GM10847 (cell line): ENCODE data around the gene TMEM213.

Experiments
- POLR2A ChIP-seq: IDR thresholded peaks from 2 replicates; pipeline ENCODE4 v1.6.1; 2011; ENCODE audit not compliant: insufficient read length; ENCODE audit errors: extremely low read depth

Gene TMEM213

GRCh38 chr7:138825049-138825721 is 27.4 kb downstream of the TMEM213 start:
- TF ChIP-seq POLR2A = no peak

- no peak for TF ChIP-seq POLR2A
Measured at GRCh38 chr7:138828302-138828701, 30.5 kb downstream of the TMEM213 start.

- no peak for TF ChIP-seq POLR2A
Measured at GRCh38 chr7:138829335-138829734, 31.5 kb downstream of the TMEM213 start.

- no peak for TF ChIP-seq POLR2A
Measured at GRCh38 chr7:138832966-138833365, 35.2 kb downstream of the TMEM213 start.

GRCh38 chr7:138833596-138833995 is 35.8 kb downstream of the TMEM213 start:
- TF ChIP-seq POLR2A = no peak

GRCh38 chr7:138834583-138834982 is 36.8 kb downstream of the TMEM213 start:
- TF ChIP-seq POLR2A = no peak

- no peak for TF ChIP-seq POLR2A
Measured at GRCh38 chr7:138835087-138835486, 37.3 kb downstream of the TMEM213 start.

- no peak for TF ChIP-seq POLR2A
Measured at GRCh38 chr7:138837627-138838026, 39.8 kb downstream of the TMEM213 start.

- no peak for TF ChIP-seq POLR2A
Measured at GRCh38 chr7:138838166-138838565, 40.4 kb downstream of the TMEM213 start.

GRCh38 chr7:138842111-138842510 is 44.3 kb downstream of the TMEM213 start:
- TF ChIP-seq POLR2A = no peak

GRCh38 chr7:138843632-138844580 is 46.1 kb downstream of the TMEM213 start:
- no peak for TF ChIP-seq POLR2A

- TF ChIP-seq POLR2A = no peak
Measured at GRCh38 chr7:138845711-138846110, 47.9 kb downstream of the TMEM213 start.

GRCh38 chr7:138848056-138848980 is 50.5 kb downstream of the TMEM213 start:
- no peak for TF ChIP-seq POLR2A

- no peak for TF ChIP-seq POLR2A
Measured at GRCh38 chr7:138849701-138850100, 51.9 kb downstream of the TMEM213 start.

GRCh38 chr7:138852469-138852868 is 54.7 kb downstream of the TMEM213 start:
- TF ChIP-seq POLR2A = no peak
